DND-41 (cell line): ENCODE results near the gene KLF8.

Experiments
- ATAC-seq: fragments of 200-7000 bp; cut with Tn5 transposase; 3 replicates; pipeline ENCODE4 v1.9.1; 2021; ENCODE audit warnings: low read depth; ENCODE audit not compliant: insufficient read depth
- DNase-seq: peaks from one replicate; pipeline ENCODE4 v3.0.0-alpha.2; 2020
- H2AFZ ChIP-seq: 2 replicates; pipeline ENCODE4 v1.6.0; 2012; ENCODE audit warnings: low read depth, low read length
- H3K27ac ChIP-seq: 2 replicates; pipeline ENCODE4 v1.5.1; 2012; ENCODE audit warnings: low read length, inconsistent platforms
- H3K27me3 ChIP-seq: fragments of 200-600 bp; sonication (generic); 2 replicates; pipeline ENCODE4 v1.6.0; 2012; ENCODE audit warnings: low read length, mild to moderate bottlenecking, inconsistent platforms; ENCODE audit not compliant: insufficient read depth, poor library complexity
- H3K36me3 ChIP-seq: 2 replicates; pipeline ENCODE4 v1.5.1; 2012; ENCODE audit warnings: low read length, inconsistent platforms; ENCODE audit not compliant: insufficient read depth
- H3K4me1 ChIP-seq: 2 replicates; pipeline ENCODE4 v1.5.1; 2012; ENCODE audit warnings: mild to moderate bottlenecking, low read length; ENCODE audit not compliant: insufficient read depth
- H3K4me2 ChIP-seq: 2 replicates; pipeline ENCODE4 v1.6.0; 2012; ENCODE audit warnings: mild to moderate bottlenecking, moderate library complexity, low read length, inconsistent platforms; ENCODE audit not compliant: insufficient read depth
- H3K4me3 ChIP-seq, 2 experiments: fragments of 200-600 bp in 1 of 2; shearing (Covaris generic) in 1 of 2; 2 replicates each; pipeline ENCODE4 v1.5.1; 2012 to 2016; ENCODE audit warnings: inconsistent platforms in 2 of 2, low read length in 2 of 2, mild to moderate bottlenecking in 2 of 2, low read depth in 1 of 2, moderate library complexity in 1 of 2
- H3K79me2 ChIP-seq: 2 replicates; pipeline ENCODE4 v1.6.0; 2012; ENCODE audit warnings: low read length, inconsistent platforms; ENCODE audit not compliant: insufficient read depth
- H3K9ac ChIP-seq: 2 replicates; pipeline ENCODE4 v1.6.0; 2012; ENCODE audit warnings: low read depth, mild to moderate bottlenecking, inconsistent platforms, low read length, moderate library complexity
- H3K9me3 ChIP-seq: 2 replicates; pipeline ENCODE4 v1.5.1; 2012; ENCODE audit warnings: low read length, moderate library complexity, mild to moderate bottlenecking, inconsistent platforms; ENCODE audit not compliant: insufficient read depth, severe bottlenecking
- H4K20me1 ChIP-seq: 2 replicates; pipeline ENCODE4 v1.6.0; 2012; ENCODE audit warnings: low read length; ENCODE audit not compliant: insufficient read depth
- EZH2 ChIP-seq: IDR thresholded peaks from 3 replicates; pipeline ENCODE4 v1.6.1; 2012; ENCODE audit warnings: borderline replicate concordance, low read depth, mild to moderate bottlenecking, moderate library complexity, low read length, inconsistent platforms; ENCODE audit not compliant: severe bottlenecking
- TF ChIP-seq, protein P1 (sequence below): IDR thresholded peaks from 2 replicates; pipeline ENCODE4 v1.5.1; 2012; ENCODE audit warnings: borderline replicate concordance, low read length, moderate library complexity, mild to moderate bottlenecking; ENCODE audit not compliant: poor library complexity, severe bottlenecking; ENCODE audit errors: extremely low read depth

Gene KLF8

GRCh38 chrX:56228914-56229313 is 3.2 kb upstream of the KLF8 start:
- Histone ChIP-seq H3K4me3 (no peak overlapping the region), H3K9me3 (no peaks in the 10 kb centered on the region), H3K4me2 (no peak overlapping the region), H3K27ac (no peak overlapping the region), H4K20me1 (no peaks in the 10 kb centered on the region), H3K9ac (no peak overlapping the region), H3K27me3 (no peaks in the 10 kb centered on the region), H3K4me1 (no peaks in the 10 kb centered on the region), H3K36me3 (no peaks in the 10 kb centered on the region), H3K79me2 (no peaks in the 10 kb centered on the region), H2AFZ (no peak overlapping the region)
- TF ChIP-seq EZH2: no peak
- TF ChIP-seq, protein P1, sequence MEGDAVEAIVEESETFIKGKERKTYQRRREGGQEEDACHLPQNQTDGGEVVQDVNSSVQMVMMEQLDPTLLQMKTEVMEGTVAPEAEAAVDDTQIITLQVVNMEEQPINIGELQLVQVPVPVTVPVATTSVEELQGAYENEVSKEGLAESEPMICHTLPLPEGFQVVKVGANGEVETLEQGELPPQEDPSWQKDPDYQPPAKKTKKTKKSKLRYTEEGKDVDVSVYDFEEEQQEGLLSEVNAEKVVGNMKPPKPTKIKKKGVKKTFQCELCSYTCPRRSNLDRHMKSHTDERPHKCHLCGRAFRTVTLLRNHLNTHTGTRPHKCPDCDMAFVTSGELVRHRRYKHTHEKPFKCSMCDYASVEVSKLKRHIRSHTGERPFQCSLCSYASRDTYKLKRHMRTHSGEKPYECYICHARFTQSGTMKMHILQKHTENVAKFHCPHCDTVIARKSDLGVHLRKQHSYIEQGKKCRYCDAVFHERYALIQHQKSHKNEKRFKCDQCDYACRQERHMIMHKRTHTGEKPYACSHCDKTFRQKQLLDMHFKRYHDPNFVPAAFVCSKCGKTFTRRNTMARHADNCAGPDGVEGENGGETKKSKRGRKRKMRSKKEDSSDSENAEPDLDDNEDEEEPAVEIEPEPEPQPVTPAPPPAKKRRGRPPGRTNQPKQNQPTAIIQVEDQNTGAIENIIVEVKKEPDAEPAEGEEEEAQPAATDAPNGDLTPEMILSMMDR: no peak
- ATAC-seq (no peak), DNase-seq (no peak)

DNA sequence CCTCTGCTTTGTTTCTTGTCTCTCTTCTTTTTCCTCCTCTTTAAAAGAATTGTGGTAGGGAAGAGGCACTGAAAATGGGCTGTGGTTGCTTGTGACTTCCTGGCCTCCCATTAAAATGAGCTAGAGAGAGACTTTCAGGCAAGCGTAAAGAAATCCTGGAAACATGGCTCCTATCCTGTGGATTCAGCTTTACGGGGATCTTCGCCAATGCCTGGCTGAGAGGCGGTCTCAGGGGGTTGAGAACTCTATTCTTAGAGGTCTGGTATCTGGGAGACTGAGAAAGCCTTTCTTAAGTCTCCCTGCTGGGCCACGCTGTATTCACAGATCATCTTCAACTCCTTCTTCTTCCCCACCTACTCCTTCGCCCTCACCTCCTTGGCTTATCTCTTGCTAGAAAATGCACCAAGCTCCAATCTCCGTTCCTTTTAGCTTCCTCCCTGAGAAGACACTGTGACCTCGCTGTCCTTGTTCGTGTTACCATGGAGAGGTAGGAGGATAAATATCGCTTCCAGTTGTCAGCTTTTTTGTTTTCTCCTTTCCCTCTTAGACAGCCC is 542 bp upstream of the KLF8 start:
- no peak for TF ChIP-seq EZH2
- TF ChIP-seq, protein P1: no peak
- Histone ChIP-seq H3K27ac (no peak overlapping the region), H3K9ac (no peak overlapping the region), H3K4me3 (no peak overlapping the region), H4K20me1 (no peaks in the 10 kb centered on the region), H3K4me2 (no peak overlapping the region), H3K27me3 (no peaks in the 10 kb centered on the region), H2AFZ (no peak overlapping the region), H3K36me3 (no peaks in the 10 kb centered on the region), H3K4me1 (no peaks in the 10 kb centered on the region), H3K79me2 (no peaks in the 10 kb centered on the region), H3K9me3 (no peaks in the 10 kb centered on the region)
- no peak for DNase-seq
- no peak for ATAC-seq

- Histone ChIP-seq H3K4me2 (no peak overlapping the region), H4K20me1 (no peaks in the 10 kb centered on the region), H3K9me3 (no peaks in the 10 kb centered on the region), H3K4me1 (no peaks in the 10 kb centered on the region), H3K4me3 (no peak overlapping the region), H3K79me2 (no peaks in the 10 kb centered on the region), H3K9ac (no peak overlapping the region), H3K27me3 (no peaks in the 10 kb centered on the region), H3K36me3 (no peaks in the 10 kb centered on the region), H2AFZ (no peak overlapping the region), H3K27ac (no peak overlapping the region)
- ATAC-seq (no peak), DNase-seq (no peak)
- no peak for TF ChIP-seq EZH2
- TF ChIP-seq, protein P1: no peak
Observed at GRCh38 chrX:56233100-56233499, 944 bp downstream of the KLF8 start.

DNA sequence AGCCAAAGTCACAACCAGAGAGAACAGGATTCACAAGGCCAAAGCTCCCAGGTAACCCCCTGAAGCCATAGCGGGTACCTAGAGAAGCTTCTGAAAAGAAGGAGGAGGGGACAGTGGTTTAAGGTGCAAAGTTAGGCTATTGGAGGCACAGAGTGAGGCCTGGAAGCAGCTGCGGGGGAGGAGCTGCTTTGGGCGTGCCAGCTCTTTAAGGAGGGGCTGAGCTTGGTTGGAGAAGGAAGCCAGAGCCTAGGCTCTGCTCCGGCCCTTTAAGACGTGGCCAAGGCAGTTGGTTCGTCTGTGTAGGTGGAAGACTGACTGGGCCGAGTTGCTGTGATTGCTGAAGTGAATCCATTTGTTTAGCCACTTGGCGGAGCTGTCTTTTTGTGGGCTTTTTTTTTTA is 1.5 kb downstream of the KLF8 start:
- Histone ChIP-seq H3K4me3 (no peak overlapping the region), H3K27me3 (no peaks in the 10 kb centered on the region), H3K79me2 (no peaks in the 10 kb centered on the region), H3K9me3 (no peaks in the 10 kb centered on the region), H4K20me1 (no peaks in the 10 kb centered on the region), H3K4me2 (no peak overlapping the region), H3K9ac (no peak overlapping the region), H3K4me1 (no peaks in the 10 kb centered on the region), H2AFZ (no peak overlapping the region), H3K36me3 (no peaks in the 10 kb centered on the region), H3K27ac (no peak overlapping the region)
- no peak for DNase-seq
- no peak for ATAC-seq
- TF ChIP-seq, protein P1: no peak
- TF ChIP-seq EZH2: no peak
